ENCODE results near the gene SLITRK2. TPM values are rescaled to one million over a fixed set of nuclear protein-coding genes. Genes with fewer than 3 reads are reported as not detected.

Gene SLITRK2
- polyA plus RNA-seq, 1 donor (not counting 4 experiments of a cell fraction or from before 2014, with no cell fraction given) = not detected

DNA sequence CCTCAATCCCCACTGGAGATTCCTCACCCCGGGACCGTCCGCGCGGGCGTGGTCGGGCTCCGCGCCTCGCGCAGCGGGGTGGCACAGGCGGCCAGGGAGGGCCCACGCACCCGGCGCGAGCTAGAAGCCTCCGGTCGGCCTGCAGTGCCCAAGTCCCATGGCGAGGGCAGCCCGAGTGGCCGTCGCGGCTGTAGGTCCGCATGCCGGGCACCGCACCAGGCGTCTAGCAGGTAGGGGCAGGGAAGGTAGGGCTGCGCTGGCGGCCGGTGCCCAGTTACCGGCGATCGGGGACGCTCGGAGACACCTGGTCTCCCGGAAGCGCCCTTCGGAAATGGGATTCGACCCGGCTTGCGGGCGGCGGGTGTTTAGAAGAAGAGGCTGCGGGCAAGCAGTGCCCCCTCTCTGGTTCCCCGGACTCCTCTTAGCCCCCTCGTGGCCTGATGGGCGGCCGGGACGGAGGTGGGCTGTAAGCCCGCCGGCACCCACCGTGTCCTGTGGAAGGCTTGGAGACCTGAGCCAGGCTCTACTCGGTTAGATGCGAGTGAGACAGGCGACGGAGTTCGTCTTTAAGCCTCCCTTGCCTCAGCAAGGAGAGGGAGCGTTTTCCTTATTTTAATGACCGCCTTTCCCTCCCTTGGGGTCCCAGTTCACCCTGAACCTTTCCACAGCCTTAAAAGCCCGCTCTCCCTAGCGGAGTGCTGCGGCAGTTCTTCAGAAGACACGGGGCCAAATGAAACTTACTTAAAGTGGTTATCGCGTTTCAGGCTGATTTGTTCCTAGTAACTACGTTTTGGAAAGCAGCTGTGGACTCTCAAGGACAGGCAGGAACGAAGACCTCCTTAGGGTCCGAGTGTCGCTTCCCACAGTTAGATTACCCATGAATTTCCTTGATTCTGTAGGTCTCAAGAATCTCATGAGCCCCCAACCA is 821 bp downstream of the SLITRK2 start:
- Histone ChIP-seq H3K4me2 (ENCODE audit: control insufficient read depth, extremely low read depth, insufficient read depth, low read depth, low read length) (no peak overlapping the region), H3K79me2 (ENCODE audit: control insufficient read depth, insufficient read depth, low read length) (no peaks in the 10 kb centered on the region), H3K9me3 (ENCODE audit: control insufficient read depth, low read depth, low read length) (peaks cover 2% of the 10 kb centered on the region), H2AFZ (ENCODE audit: control insufficient read depth, low read length) (no peak overlapping the region), H4K20me1 (ENCODE audit: control insufficient read depth, extremely low read depth, insufficient read depth, low read length) (no peaks in the 10 kb centered on the region), H3K27ac (ENCODE audit: control insufficient read depth, insufficient read depth, low read length) (no peak overlapping the region), H3K4me3 (ENCODE audit: control insufficient read depth in 2 of 3, extremely low read depth in 1 of 3, insufficient read depth in 2 of 3, low read depth in 1 of 3, low read length in 3 of 3) (no peak overlapping the region), H3K27me3 (ENCODE audit: control insufficient read depth, extremely low read depth, insufficient read depth, low read length) (peaks cover 14% of the 10 kb centered on the region), H3K9me1 (ENCODE audit: control insufficient read depth, extremely low read depth, insufficient read depth, low read length) (no peaks in the 10 kb centered on the region), H3K4me1 (ENCODE audit: control insufficient read depth, extremely low read depth, insufficient read depth, low read length) (no peaks in the 10 kb centered on the region), H3K9ac (ENCODE audit: control insufficient read depth, extremely low read depth, insufficient read depth, low read length) (no peak overlapping the region), H3K36me3 (ENCODE audit: control insufficient read depth in 2 of 2, extremely low read depth in 1 of 2, insufficient read depth in 2 of 2, low read length in 2 of 2) (no peaks in the 10 kb centered on the region)
- dilution Hi-C loops (cut with MboI; ENCODE audit: extremely low pct_ligation_motif_present, low sequenced_read_pairs) = no loop called here
- FAIRE-seq (no peak), DNase-seq (ENCODE audit: low read depth, low spot score) (no peak)
- TF ChIP-seq, protein P1, sequence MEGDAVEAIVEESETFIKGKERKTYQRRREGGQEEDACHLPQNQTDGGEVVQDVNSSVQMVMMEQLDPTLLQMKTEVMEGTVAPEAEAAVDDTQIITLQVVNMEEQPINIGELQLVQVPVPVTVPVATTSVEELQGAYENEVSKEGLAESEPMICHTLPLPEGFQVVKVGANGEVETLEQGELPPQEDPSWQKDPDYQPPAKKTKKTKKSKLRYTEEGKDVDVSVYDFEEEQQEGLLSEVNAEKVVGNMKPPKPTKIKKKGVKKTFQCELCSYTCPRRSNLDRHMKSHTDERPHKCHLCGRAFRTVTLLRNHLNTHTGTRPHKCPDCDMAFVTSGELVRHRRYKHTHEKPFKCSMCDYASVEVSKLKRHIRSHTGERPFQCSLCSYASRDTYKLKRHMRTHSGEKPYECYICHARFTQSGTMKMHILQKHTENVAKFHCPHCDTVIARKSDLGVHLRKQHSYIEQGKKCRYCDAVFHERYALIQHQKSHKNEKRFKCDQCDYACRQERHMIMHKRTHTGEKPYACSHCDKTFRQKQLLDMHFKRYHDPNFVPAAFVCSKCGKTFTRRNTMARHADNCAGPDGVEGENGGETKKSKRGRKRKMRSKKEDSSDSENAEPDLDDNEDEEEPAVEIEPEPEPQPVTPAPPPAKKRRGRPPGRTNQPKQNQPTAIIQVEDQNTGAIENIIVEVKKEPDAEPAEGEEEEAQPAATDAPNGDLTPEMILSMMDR (optimal IDR thresholded peaks at IDR 0.05 in 1 of 3, IDR thresholded peaks at IDR 0.05 in 1 of 3, conservative IDR thresholded peaks at IDR 0.05 in 1 of 3; ENCODE audit: extremely low read depth in 1 of 3, insufficient read depth in 2 of 3, low read length in 3 of 3) = no peak
- peak; percentile 40 for TF ChIP-seq EZH2 (IDR thresholded peaks at IDR 0.05; ENCODE audit: low read length)

DNA sequence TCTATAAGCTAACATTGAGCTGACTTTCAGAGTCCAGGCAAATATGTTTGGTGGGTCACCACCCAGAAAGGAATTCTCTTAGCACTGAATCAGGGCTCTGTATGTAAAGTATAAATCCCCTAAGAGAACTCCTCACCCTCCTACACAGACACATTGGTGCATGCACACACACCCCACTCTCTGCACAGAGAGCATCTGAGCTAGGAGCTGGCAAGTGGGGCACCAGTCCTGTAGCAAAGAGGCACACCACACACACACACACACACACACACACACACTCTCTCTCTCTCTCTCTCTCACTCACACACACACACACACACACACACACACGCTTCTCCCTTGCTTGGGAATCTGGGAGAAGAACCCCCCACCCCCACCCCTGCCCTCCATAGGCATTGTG is 3.2 kb downstream of the SLITRK2 start:
- H3K27me3 ChIP-seq (ENCODE audit: control insufficient read depth, extremely low read depth, insufficient read depth, low read length) = peaks cover 14% of the 10 kb centered on the region
- no peaks in the 10 kb centered on the region for H3K4me1 ChIP-seq (ENCODE audit: control insufficient read depth, extremely low read depth, insufficient read depth, low read length)
- H4K20me1 ChIP-seq (ENCODE audit: control insufficient read depth, extremely low read depth, insufficient read depth, low read length) = no peaks in the 10 kb centered on the region
- TF ChIP-seq, protein P1 (optimal IDR thresholded peaks at IDR 0.05 in 1 of 3, IDR thresholded peaks at IDR 0.05 in 1 of 3, conservative IDR thresholded peaks at IDR 0.05 in 1 of 3; ENCODE audit: extremely low read depth in 1 of 3, insufficient read depth in 2 of 3, low read length in 3 of 3) = no peak
- TF ChIP-seq EZH2 (IDR thresholded peaks at IDR 0.05; ENCODE audit: low read length) = no peak
- H3K27ac ChIP-seq (ENCODE audit: control insufficient read depth, insufficient read depth, low read length) = no peak overlapping the region
- no peaks in the 10 kb centered on the region for H3K36me3 ChIP-seq (ENCODE audit: control insufficient read depth in 2 of 2, extremely low read depth in 1 of 2, insufficient read depth in 2 of 2, low read length in 2 of 2)
- dilution Hi-C loops (cut with MboI; ENCODE audit: extremely low pct_ligation_motif_present, low sequenced_read_pairs) = no loop called here
- no peaks in the 10 kb centered on the region for H3K79me2 ChIP-seq (ENCODE audit: control insufficient read depth, insufficient read depth, low read length)
- FAIRE-seq = no peak
- no peak overlapping the region for H3K4me2 ChIP-seq (ENCODE audit: control insufficient read depth, extremely low read depth, insufficient read depth, low read depth, low read length)
- H3K9me3 ChIP-seq (ENCODE audit: control insufficient read depth, low read depth, low read length) = peaks cover 2% of the 10 kb centered on the region
- no peak overlapping the region for H3K4me3 ChIP-seq (ENCODE audit: control insufficient read depth in 2 of 3, extremely low read depth in 1 of 3, insufficient read depth in 2 of 3, low read depth in 1 of 3, low read length in 3 of 3)
- no peak for DNase-seq (ENCODE audit: low read depth, low spot score)
- H2AFZ ChIP-seq (ENCODE audit: control insufficient read depth, low read length) = no peak overlapping the region
- H3K9ac ChIP-seq (ENCODE audit: control insufficient read depth, extremely low read depth, insufficient read depth, low read length) = no peak overlapping the region
- no peaks in the 10 kb centered on the region for H3K9me1 ChIP-seq (ENCODE audit: control insufficient read depth, extremely low read depth, insufficient read depth, low read length)

Measured in keratinocyte (primary cell).